HEK293 (cell line): Measurements from ENCODE around the gene CCDC9.

ENCODE experiments used
- CTCF ChIA-PET: fragments of 350-600 bp; formaldehyde crosslinking; extraction: SDS; loops from one replicate; lab custom pipeline; 2021; ENCODE audit warnings: antibody characterized with exemption; lab: Yijun Ruan, JAX
- POLR2A ChIA-PET: fragments of 300-600 bp; formaldehyde crosslinking; extraction: SDS; loops from one replicate; lab custom pipeline; 2020; ENCODE audit warnings: antibody characterized with exemption, inconsistent platforms; lab: Yijun Ruan, JAX
- H3K27ac ChIP-seq: fragments of 200-500 bp; sonication (Bioruptor generic); 2 replicates; pipeline ENCODE4 v1.5.1; 2014; ENCODE audit warnings: low read depth, low read length, control low read depth, inconsistent platforms; ENCODE audit errors: extremely low read depth
- H3K36me3 ChIP-seq, 2 experiments: fragments of 200-500 bp in 1 of 2; sonication (Bioruptor generic) in 1 of 2; 1 replicate in 1 of 2; 2 replicates in 1 of 2; pipeline ENCODE4 v1.5.1; 2014 to 2017; ENCODE audit warnings: inconsistent platforms in 2 of 2, low read length in 2 of 2; ENCODE audit not compliant: control insufficient read depth in 2 of 2, insufficient read depth in 1 of 2
- H3K4me1 ChIP-seq: fragments of 200-500 bp; sonication (Bioruptor generic); 2 replicates; pipeline ENCODE4 v1.5.1; 2014; ENCODE audit warnings: mild to moderate bottlenecking, low read length, inconsistent platforms; ENCODE audit not compliant: control insufficient read depth, insufficient read depth
- H3K4me3 ChIP-seq: 2 replicates; pipeline ENCODE4 v1.5.1; 2011; ENCODE audit warnings: low read depth, mild to moderate bottlenecking, control low read depth, low read length, moderate library complexity
- H3K9me3 ChIP-seq: fragments of 200-500 bp; sonication (Bioruptor generic); 2 replicates; pipeline ENCODE4 v1.5.1; 2014; ENCODE audit warnings: low read depth, low read length, inconsistent platforms; ENCODE audit not compliant: control insufficient read depth, insufficient read depth
- GLI4 ChIP-seq: fragments of 450-650 bp; formaldehyde crosslinking; IDR thresholded peaks from 2 replicates; pipeline ENCODE4 v1.5.1; 2016; ENCODE audit warnings: missing biosample characterization, missing genetic modification characterization
- KLF16 ChIP-seq: fragments of 450-650 bp; formaldehyde crosslinking; IDR thresholded peaks from 2 replicates; pipeline ENCODE4 v1.5.1; 2017; ENCODE audit warnings: missing biosample characterization, missing genetic modification characterization
- KLF8 ChIP-seq: fragments of 450-650 bp; formaldehyde crosslinking; IDR thresholded peaks from 2 replicates; pipeline ENCODE4 v1.5.1; 2016; ENCODE audit warnings: missing biosample characterization, missing genetic modification characterization
- MZF1 ChIP-seq: fragments of 450-650 bp; formaldehyde crosslinking; IDR thresholded peaks from 2 replicates; pipeline ENCODE4 v1.5.1; 2017; ENCODE audit warnings: missing biosample characterization, missing genetic modification characterization, borderline replicate concordance
- OSR2 ChIP-seq: fragments of 450-650 bp; formaldehyde crosslinking; IDR thresholded peaks from 2 replicates; pipeline ENCODE4 v1.5.1; 2016; ENCODE audit warnings: missing biosample characterization, missing genetic modification characterization
- TRIM28 ChIP-seq: IDR thresholded peaks from 2 replicates; pipeline ENCODE4 v1.6.1; 2011; ENCODE audit warnings: low read length, control low read depth, borderline replicate concordance
- YY2 ChIP-seq: fragments of 450-650 bp; formaldehyde crosslinking; IDR thresholded peaks from 2 replicates; pipeline ENCODE4 v1.5.1; 2016; ENCODE audit warnings: missing biosample characterization, missing genetic modification characterization
- ZBTB21 ChIP-seq: fragments of 450-650 bp; formaldehyde crosslinking; IDR thresholded peaks from 2 replicates; pipeline ENCODE4 v1.5.1; 2017; ENCODE audit warnings: missing biosample characterization, missing genetic modification characterization
- ZBTB7A ChIP-seq: fragments of 450-650 bp; formaldehyde crosslinking; IDR thresholded peaks from 2 replicates; pipeline ENCODE4 v1.5.1; 2016; ENCODE audit warnings: low read depth, missing biosample characterization, missing genetic modification characterization
- ZFHX2 ChIP-seq: fragments of 450-650 bp; formaldehyde crosslinking; conservative IDR thresholded peaks from 2 replicates; pipeline ENCODE4 v1.5.1; 2016; ENCODE audit warnings: missing biosample characterization, missing genetic modification characterization
- ZFP41 ChIP-seq: fragments of 450-650 bp; formaldehyde crosslinking; IDR thresholded peaks from 2 replicates; pipeline ENCODE4 v1.5.1; 2016; ENCODE audit warnings: missing biosample characterization, missing genetic modification characterization, borderline replicate concordance
- ZNF121 ChIP-seq: fragments of 450-650 bp; formaldehyde crosslinking; IDR thresholded peaks from 2 replicates; pipeline ENCODE4 v1.5.1; 2016; ENCODE audit warnings: missing biosample characterization, missing genetic modification characterization
- ZNF184 ChIP-seq: fragments of 450-650 bp; IDR thresholded peaks from 2 replicates; pipeline ENCODE4 v1.5.1; 2018; ENCODE audit warnings: missing biosample characterization, mild to moderate bottlenecking, missing genetic modification characterization
- ZNF239 ChIP-seq: fragments of 450-650 bp; formaldehyde crosslinking; IDR thresholded peaks from 2 replicates; pipeline ENCODE4 v1.5.1; 2016; ENCODE audit warnings: missing biosample characterization, missing genetic modification characterization
- ZNF426 ChIP-seq: fragments of 450-650 bp; formaldehyde crosslinking; IDR thresholded peaks from 2 replicates; pipeline ENCODE4 v1.5.1; 2017; ENCODE audit warnings: missing biosample characterization, missing genetic modification characterization, mild to moderate bottlenecking, inconsistent platforms, moderate library complexity
- ZNF510 ChIP-seq: fragments of 450-650 bp; formaldehyde crosslinking; IDR thresholded peaks from 2 replicates; pipeline ENCODE4 v1.5.1; 2018; ENCODE audit warnings: mild to moderate bottlenecking, missing genetic modification characterization, missing biosample characterization; ENCODE audit not compliant: insufficient replicate concordance
- ZNF548 ChIP-seq: fragments of 450-650 bp; formaldehyde crosslinking; IDR thresholded peaks from 2 replicates; pipeline ENCODE4 v1.5.1; 2016; ENCODE audit warnings: missing biosample characterization, missing genetic modification characterization
- ZNF561 ChIP-seq: fragments of 450-650 bp; IDR thresholded peaks from 2 replicates; pipeline ENCODE4 v1.5.1; 2018; ENCODE audit warnings: missing biosample characterization, missing genetic modification characterization, borderline replicate concordance
- ZNF623 ChIP-seq: fragments of 450-650 bp; formaldehyde crosslinking; IDR thresholded peaks from 2 replicates; pipeline ENCODE4 v1.5.1; 2016; ENCODE audit warnings: missing biosample characterization, missing genetic modification characterization
- ZNF664 ChIP-seq: fragments of 450-650 bp; formaldehyde crosslinking; IDR thresholded peaks from 2 replicates; pipeline ENCODE4 v1.5.1; 2016; ENCODE audit warnings: missing biosample characterization, missing genetic modification characterization
- ZNF707 ChIP-seq: fragments of 450-650 bp; formaldehyde crosslinking; IDR thresholded peaks from 2 replicates; pipeline ENCODE4 v1.5.1; 2016; ENCODE audit warnings: missing biosample characterization, missing genetic modification characterization
- ZNF785 ChIP-seq: fragments of 450-650 bp; formaldehyde crosslinking; IDR thresholded peaks from 2 replicates; pipeline ENCODE4 v1.5.1; 2016; ENCODE audit warnings: missing biosample characterization, missing genetic modification characterization
- ZNF791 ChIP-seq: fragments of 450-650 bp; formaldehyde crosslinking; IDR thresholded peaks from 2 replicates; pipeline ENCODE4 v1.5.1; 2016; ENCODE audit warnings: missing biosample characterization, missing genetic modification characterization
- ZNF830 ChIP-seq: fragments of 450-650 bp; IDR thresholded peaks from 2 replicates; pipeline ENCODE4 v1.5.0; 2018; ENCODE audit warnings: missing biosample characterization, missing genetic modification characterization, low read depth, mild to moderate bottlenecking, moderate library complexity
- ZSCAN30 ChIP-seq: fragments of 450-650 bp; IDR thresholded peaks from 2 replicates; pipeline ENCODE4 v1.5.1; 2018; ENCODE audit warnings: missing biosample characterization, mild to moderate bottlenecking, missing genetic modification characterization, moderate library complexity
- TF ChIP-seq, protein P1 (sequence below): fragments of 450-650 bp; formaldehyde crosslinking; conservative IDR thresholded peaks from 2 replicates; pipeline ENCODE4 v1.5.1; 2016; ENCODE audit warnings: low read depth, missing biosample characterization, missing genetic modification characterization
- TF ChIP-seq, protein P2 (sequence below): fragments of 450-650 bp; formaldehyde crosslinking; IDR thresholded peaks from 2 replicates; pipeline ENCODE4 v1.5.1; 2017; ENCODE audit warnings: missing biosample characterization, missing genetic modification characterization
- TF ChIP-seq, protein P3 (sequence below): fragments of 450-650 bp; formaldehyde crosslinking; IDR thresholded peaks from 2 replicates; pipeline ENCODE4 v1.5.1; 2016; ENCODE audit warnings: missing biosample characterization, missing genetic modification characterization
- TF ChIP-seq, protein P4 (sequence below): fragments of 450-650 bp; formaldehyde crosslinking; IDR thresholded peaks from 2 replicates; pipeline ENCODE4 v1.5.0; 2017; ENCODE audit warnings: missing biosample characterization, missing genetic modification characterization, borderline replicate concordance

The CCDC9 gene

DNA sequence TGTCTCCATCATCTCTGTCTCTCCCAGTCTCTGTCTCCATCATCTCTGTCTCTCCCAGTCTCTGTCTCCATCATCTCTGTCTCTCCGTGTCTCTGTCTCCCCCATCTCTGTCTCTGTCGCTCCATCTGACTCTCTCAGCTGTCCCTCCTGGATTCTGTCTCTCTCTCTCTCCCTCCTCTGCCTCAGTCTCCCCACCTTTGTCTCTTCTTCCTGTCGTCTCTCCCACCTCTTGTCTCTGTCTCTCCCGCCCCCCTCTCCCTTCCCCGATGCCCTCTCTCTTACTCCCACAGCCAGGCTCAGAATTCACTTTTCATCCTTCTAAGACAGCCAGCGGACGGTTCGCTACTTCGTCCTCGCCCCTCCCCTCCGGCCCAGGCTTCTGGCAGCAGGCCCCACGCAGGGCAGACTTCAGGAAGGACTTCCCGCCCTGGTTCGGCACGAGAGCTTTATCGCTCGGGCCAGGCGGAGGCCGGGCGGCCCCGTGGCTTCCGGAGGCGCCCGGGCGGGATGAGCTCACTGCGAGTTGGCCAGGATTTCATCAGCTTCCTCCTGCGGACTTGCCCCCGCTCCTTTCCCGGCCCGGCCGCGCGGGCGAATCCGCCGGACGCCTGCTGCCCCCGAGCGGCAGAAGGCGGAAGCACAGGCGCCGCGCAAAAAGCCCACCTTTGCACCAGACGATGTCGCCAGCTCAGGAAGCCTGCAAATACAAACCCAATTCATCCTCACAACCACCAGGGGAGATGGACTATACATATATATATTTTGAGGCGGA lies 12.4 kb upstream of the CCDC9 start:
- H3K4me1 ChIP-seq = peaks cover 7% of the 10 kb centered on the region
- no peaks in the 10 kb centered on the region for H3K9me3 ChIP-seq
- no peaks in the 10 kb centered on the region for H3K36me3 ChIP-seq
- H3K4me3 ChIP-seq = peak overlapping the region; percentile 19
- CTCF ChIA-PET = interaction anchor here (0.6 to 6.8 kb wide), 48 partner anchors 9 to 622 kb away, joined by 3 to 316 read pairs (median 4); partner anchors contain the start of genes CCDC9, INAFM1, SAE1 and ZC3H4
- POLR2A ChIA-PET = interaction anchor here (0.5 to 3.3 kb wide), 25 partner anchors 9 to 1461 kb away, joined by 3 to 112 read pairs (median 5); partner anchors contain the start of genes CCDC9, DMPK, INAFM1 and SAE1
- peak overlapping the region; percentile 65 for H3K27ac ChIP-seq
- TF ChIP-seq, protein P1, sequence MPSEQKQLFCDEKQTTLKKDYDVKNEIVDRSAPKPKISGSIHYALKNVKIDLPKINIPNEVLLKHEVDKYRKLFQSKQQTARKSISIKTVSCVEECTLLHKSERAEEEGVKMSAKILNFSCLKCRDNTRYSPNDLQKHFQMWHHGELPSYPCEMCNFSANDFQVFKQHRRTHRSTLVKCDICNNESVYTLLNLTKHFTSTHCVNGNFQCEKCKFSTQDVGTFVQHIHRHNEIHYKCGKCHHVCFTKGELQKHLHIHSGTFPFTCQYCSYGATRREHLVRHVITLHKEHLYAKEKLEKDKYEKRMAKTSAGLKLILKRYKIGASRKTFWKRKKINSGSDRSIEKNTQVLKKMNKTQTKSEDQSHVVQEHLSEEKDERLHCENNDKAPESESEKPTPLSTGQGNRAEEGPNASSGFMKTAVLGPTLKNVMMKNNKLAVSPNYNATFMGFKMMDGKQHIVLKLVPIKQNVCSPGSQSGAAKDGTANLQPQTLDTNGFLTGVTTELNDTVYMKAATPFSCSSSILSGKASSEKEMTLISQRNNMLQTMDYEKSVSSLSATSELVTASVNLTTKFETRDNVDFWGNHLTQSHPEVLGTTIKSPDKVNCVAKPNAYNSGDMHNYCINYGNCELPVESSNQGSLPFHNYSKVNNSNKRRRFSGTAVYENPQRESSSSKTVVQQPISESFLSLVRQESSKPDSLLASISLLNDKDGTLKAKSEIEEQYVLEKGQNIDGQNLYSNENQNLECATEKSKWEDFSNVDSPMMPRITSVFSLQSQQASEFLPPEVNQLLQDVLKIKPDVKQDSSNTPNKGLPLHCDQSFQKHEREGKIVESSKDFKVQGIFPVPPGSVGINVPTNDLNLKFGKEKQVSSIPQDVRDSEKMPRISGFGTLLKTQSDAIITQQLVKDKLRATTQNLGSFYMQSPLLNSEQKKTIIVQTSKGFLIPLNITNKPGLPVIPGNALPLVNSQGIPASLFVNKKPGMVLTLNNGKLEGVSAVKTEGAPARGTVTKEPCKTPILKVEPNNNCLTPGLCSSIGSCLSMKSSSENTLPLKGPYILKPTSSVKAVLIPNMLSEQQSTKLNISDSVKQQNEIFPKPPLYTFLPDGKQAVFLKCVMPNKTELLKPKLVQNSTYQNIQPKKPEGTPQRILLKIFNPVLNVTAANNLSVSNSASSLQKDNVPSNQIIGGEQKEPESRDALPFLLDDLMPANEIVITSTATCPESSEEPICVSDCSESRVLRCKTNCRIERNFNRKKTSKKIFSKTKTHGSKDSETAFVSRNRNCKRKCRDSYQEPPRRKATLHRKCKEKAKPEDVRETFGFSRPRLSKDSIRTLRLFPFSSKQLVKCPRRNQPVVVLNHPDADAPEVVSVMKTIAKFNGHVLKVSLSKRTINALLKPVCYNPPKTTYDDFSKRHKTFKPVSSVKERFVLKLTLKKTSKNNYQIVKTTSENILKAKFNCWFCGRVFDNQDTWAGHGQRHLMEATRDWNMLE (tag by site-specific recombination) = 0 out of 2 replicates have a peak, but pooled peaks have one; percentile 44
- TF ChIP-seq, protein P2, sequence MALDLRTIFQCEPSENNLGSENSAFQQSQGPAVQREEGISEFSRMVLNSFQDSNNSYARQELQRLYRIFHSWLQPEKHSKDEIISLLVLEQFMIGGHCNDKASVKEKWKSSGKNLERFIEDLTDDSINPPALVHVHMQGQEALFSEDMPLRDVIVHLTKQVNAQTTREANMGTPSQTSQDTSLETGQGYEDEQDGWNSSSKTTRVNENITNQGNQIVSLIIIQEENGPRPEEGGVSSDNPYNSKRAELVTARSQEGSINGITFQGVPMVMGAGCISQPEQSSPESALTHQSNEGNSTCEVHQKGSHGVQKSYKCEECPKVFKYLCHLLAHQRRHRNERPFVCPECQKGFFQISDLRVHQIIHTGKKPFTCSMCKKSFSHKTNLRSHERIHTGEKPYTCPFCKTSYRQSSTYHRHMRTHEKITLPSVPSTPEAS = peak; percentile 78
- TF ChIP-seq ZFP41 (tag by site-specific recombination) (0 out of 2 replicates have a peak, but pooled peaks have one; percentile 50), KLF8 (peak; percentile 97), YY2 (peak; percentile 54; the same call in 1 of the 2 replicates), ZNF121 (tag by site-specific recombination) (peak; percentile 92), ZNF184 (tag by site-specific recombination) (no peak), ZNF830 (tag by site-specific recombination) (no peak), ZSCAN30 (tag by site-specific recombination) (peak; percentile 94; the same call in 1 of the 2 replicates), ZNF785 (tag by site-specific recombination) (peak; percentile 86), GLI4 (tag by site-specific recombination) (peak; percentile 97), OSR2 (tag by site-specific recombination) (peak; percentile 81), ZBTB7A (tag by site-specific recombination) (peak; percentile 64; the same call in 1 of the 2 replicates), TRIM28 (0 out of 2 replicates have a peak, but pooled peaks have one; percentile 62), ZNF791 (tag by site-specific recombination) (peak; percentile 45; the same call in 1 of the 2 replicates), ZNF548 (no peak; the same call in 1 of the 2 replicates), ZNF510 (tag by site-specific recombination) (no peak), ZBTB21 (tag by site-specific recombination) (peak; percentile 61), ZNF623 (tag by site-specific recombination) (no peak; the same call in 1 of the 2 replicates), ZFHX2 (peak; percentile 85), ZNF707 (tag by site-specific recombination) (no peak), ZNF561 (tag by site-specific recombination) (peak; percentile 90; the same call in 1 of the 2 replicates), KLF16 (peak; percentile 96), MZF1 (tag by site-specific recombination) (peak; percentile 46; the same call in 1 of the 2 replicates), ZNF426 (no peak), ZNF239 (tag by site-specific recombination) (peak; percentile 94), ZNF664 (tag by site-specific recombination) (peak; percentile 52)
- TF ChIP-seq, protein P3, sequence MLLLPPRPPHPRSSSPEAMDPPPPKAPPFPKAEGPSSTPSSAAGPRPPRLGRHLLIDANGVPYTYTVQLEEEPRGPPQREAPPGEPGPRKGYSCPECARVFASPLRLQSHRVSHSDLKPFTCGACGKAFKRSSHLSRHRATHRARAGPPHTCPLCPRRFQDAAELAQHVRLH (tag by site-specific recombination) = peak; percentile 93
- TF ChIP-seq, protein P4, sequence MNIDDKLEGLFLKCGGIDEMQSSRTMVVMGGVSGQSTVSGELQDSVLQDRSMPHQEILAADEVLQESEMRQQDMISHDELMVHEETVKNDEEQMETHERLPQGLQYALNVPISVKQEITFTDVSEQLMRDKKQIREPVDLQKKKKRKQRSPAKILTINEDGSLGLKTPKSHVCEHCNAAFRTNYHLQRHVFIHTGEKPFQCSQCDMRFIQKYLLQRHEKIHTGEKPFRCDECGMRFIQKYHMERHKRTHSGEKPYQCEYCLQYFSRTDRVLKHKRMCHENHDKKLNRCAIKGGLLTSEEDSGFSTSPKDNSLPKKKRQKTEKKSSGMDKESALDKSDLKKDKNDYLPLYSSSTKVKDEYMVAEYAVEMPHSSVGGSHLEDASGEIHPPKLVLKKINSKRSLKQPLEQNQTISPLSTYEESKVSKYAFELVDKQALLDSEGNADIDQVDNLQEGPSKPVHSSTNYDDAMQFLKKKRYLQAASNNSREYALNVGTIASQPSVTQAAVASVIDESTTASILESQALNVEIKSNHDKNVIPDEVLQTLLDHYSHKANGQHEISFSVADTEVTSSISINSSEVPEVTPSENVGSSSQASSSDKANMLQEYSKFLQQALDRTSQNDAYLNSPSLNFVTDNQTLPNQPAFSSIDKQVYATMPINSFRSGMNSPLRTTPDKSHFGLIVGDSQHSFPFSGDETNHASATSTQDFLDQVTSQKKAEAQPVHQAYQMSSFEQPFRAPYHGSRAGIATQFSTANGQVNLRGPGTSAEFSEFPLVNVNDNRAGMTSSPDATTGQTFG (tag by site-specific recombination) = 0 out of 2 replicates have a peak, but pooled peaks have one; percentile 11
